ENCODE measurements around the gene KLHDC9.

Gene KLHDC9

GRCh38 chr1:161131523-161132409 is 33.6 kb downstream of the KLHDC9 start:
- DNase-seq (ENCODE audit: low read depth in 2 of 2) = no peak

DNA sequence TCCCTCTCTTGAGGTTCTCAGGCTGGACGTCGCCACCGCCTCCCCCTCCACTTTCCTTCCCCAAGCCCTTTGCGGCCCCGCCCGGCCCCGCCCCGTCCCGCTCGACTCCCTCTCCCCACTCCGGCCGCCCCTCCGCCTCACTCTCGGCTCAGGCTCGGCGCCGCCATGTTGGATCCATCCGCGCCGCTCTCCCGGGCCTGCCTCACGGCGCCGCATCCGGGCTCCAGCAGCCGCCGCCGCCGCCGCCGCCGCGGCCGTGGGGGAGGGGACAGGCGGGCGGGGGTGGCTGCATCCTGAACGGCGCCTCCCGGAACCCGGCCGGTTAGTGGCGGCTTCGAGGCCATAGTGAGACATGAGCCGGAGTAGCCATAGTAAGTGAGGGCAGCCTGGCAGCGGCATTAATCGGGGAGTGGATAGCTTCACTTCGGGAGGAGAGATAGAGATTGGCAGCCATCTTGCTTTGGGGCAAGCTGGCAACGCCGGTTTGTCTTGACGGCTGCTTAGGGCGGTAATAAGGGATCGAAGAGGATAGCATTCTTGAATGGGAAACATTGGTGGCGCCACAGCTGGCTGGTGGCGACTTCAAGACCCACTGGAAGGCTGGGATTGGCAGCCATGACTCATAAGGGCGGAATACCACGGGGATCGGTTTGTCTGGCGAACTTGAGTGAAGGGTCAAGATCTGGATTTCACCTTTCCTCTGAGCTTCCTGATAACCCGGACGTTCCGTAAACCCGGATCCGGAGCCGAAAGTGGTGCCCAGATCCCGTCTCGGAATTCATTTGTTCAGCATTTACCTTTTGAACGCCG is 34.5 kb downstream of the KLHDC9 start, which contains the start of gene DEDD:
Gene DEDD, minus strand, starts transcription at position 258 of the 810 bp plus-strand sequence. CDS start 8,205 bp downstream, outside the sequence.
- peak; percentile 72 to 78 for DNase-seq (ENCODE audit: low read depth in 2 of 2)

DNA sequence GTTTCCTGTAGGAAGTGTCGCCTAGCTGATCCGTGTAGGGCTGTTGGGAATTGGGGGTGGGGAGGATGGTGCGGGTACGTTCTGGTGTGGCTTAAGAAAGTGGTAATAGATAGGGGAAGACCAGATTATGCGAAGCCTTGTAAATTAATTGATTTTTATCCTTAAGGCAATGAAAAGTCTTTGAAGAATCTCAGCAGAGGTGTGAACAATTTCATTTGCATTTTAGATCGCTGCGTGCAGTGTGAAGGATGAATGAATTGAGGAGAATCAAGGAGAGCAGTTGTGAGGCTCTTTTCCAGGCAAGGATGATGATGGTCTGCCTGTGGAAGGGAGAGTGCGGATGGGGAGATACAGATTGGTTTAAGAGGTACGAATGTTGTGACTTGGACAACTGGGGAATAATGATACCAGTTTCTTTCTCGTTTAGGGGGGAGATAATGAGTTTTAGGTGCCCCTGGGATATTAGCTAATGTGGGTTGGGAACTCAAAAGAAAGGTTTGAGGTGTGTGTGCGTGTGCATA is 35.1 kb downstream of the KLHDC9 start:
- no peak for DNase-seq (ENCODE audit: low read depth in 2 of 2)

- no peak for DNase-seq (ENCODE audit: low read depth in 2 of 2)
Observed at GRCh38 chr1:161137881-161138280, 39.7 kb downstream of the KLHDC9 start.

DNA sequence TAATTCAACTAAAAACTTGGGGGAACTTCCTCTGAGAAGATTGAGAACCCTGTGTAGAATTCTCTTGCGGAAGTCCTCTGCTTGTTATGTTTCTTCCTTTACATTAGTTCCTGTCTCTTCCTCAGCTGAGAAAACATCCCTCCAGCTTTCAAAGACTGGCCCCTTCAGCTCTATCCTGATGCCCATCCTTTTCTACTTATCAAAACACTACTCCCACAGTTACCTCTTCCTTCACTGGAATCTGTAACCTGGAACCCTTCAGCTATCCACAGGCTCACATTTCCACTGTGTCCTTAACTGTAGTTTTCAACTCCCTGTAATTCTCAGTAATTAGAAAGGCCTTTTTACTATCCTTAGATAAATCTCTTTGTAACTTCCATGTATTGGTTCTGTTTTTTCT is 40.3 kb downstream of the KLHDC9 start:
- DNase-seq (ENCODE audit: low read depth in 2 of 2) = no peak

- no peak for DNase-seq (ENCODE audit: low read depth in 2 of 2)
Observed at GRCh38 chr1:161139766-161140165, 41.6 kb downstream of the KLHDC9 start.

DNA sequence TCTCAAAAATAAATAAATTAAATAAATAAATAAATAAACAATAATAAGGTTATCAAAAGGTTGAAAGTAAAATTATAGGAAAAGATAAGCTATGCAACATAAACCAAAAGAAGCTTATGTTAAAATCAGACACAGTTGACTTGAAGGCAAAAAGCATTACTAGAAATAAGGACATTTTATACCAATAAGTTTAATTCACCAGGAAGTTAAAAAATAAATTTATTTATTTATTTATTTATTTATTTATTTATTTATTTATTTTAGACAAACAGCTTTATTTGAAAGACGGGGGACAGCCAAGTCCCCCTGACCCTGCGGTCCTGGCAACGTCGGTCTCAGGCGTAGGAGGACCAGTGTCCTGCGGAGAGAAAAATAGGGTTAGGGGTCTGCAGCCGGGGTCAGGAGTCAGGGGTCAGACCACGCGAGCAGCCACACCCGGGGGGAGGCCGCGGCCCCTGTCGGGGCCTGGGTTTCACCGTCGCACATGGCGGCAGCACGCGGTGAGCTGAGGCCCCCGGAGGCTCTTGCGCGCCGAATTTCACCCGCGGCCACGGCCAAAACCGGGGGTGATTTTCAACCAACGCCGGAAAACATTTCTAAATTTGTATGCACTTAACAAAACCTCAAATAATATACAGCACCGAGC is 42.7 kb downstream of the KLHDC9 start:
- no peak for DNase-seq (ENCODE audit: low read depth in 2 of 2)

DNA sequence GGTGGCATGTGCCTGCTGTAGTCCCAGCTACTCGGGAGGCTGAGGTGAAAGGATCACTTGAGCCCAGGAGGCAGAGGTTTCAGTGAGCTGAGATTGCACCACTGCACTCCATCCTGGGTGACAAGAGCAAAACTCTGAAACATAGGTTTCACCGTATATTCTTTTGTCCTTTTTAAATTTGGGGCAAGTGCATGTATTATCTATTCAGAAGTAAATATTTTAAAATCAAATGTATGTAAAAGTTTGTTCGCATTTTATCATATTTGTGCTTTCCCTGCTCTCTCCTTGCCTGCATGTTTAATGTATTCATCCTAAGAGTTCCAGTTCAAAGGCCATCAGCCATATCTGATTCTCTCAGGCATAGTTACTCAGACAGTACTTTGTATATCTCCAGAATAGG is 47.7 kb downstream of the KLHDC9 start:
- DNase-seq (ENCODE audit: low read depth in 2 of 2) = no peak
